ENCODE results near the gene PRR19.
A peak's percentile ranks its signal among the peaks of the same experiment; 100 is the strongest.

PRR19 gene

DNA sequence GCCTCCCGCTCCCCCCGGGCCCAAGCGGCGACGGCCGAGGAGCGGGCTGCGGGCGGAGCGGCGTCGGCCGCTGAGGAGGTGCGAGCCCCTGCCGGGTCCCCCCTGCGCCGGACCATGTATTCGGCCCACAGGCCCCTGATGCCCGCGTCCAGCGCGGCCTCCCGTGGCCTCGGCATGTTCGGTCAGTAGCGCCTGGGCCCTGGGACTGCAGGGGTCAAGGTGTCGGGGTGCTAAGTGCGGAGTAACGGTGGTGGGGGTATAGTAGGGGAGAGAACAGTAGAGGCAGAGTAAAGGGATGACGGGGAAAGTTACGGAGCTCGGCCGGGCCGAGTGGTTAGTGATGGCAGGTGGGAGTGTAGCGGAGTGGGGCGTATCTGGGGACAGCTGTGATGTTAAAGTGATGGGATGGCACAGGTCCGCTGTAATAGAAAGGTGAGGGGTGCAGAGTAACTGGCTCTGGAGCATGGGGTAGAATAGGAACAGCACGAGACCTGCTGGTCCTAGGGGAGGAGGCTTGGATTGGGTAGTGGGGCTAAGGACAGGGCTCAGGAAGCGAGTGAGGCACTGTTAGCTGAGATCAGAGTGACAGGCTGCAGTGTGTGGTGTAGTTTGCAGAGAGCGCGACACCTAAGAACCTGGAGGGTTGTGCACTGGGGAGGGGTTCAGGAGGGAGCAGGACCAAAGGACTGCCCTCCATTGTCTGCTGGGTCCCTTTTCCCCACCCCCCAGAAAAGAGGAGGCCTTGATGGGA lies 17.2 kb upstream of the PRR19 start:
- no peak for DNase-seq

DNA sequence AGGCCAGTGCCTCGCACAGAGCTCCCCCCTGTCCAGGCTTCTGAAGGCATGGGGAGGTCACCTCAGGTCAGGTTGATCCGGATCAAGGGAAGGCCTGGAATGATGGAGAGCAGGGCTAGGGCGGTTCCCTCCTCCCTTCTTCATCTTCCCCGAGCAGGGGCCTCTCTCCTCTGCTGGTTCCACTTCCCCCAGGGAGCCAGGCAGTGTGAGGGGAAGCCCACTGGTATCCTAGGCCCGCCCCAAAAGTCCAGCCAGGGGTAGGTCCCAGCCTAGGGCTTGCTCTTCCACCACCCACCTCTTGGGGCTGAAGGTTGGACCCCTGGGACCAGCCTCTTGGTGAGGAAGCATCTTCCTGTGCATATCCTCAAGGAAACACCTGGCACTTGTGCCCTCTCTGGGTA lies 16.4 kb upstream of the PRR19 start:
- DNase-seq: no peak

GRCh38 chr19:42285988-42286348 lies 16.0 kb upstream of the PRR19 start:
- DNase-seq: no peak

DNA sequence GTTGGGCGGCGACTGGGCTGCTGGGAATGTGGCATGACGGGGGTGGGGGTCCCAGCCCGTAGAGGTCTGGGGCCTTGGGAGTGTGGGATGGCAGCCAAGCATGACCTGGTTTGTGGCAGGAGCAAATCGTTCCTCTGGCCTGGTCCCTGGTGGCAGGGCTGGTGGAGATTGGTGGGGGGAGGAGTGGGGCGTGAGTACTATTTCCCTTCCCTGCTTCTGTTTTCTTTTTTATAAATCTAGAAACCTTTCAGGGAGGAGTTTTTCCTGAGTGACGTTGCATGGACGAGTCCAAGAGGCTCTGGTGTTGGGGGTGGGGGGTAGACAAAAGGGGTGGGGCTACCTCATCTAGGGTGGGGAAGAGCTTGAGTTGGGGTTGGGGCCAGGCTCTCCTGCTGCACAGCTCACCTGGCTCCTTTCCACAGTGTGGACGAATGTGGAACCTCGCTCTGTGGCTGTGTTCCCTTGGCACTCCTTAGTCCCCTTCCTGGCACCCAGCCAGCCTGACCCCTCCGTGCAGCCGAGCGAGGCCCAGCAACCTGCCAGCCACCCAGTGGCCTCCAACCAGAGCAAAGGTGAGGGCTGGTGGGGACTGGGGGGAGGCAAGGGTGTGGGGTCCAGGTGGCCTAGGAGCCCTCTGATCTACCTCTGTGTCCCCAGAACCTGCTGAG lies 15.4 kb upstream of the PRR19 start:
- DNase-seq: no peak

GRCh38 chr19:42287017-42287826 lies 14.7 kb upstream of the PRR19 start:
- no peak for DNase-seq

DNA sequence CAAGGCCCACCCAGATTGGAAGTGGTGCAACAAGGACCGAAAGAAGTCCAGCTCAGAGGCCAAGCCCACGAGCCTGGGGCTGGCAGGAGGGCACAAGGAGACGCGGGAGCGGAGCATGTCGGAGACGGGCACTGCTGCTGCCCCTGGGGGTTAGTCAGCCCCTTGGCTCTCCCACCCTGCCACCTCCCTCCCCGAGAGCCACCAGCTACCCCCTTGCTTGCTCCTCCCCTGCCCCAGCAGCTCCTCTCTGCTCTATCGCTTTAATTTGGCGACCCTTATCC lies 14.2 kb upstream of the PRR19 start:
- DNase-seq: no peak

- no peak for DNase-seq
Measured at GRCh38 chr19:42288387-42288786, 13.5 kb upstream of the PRR19 start.

DNA sequence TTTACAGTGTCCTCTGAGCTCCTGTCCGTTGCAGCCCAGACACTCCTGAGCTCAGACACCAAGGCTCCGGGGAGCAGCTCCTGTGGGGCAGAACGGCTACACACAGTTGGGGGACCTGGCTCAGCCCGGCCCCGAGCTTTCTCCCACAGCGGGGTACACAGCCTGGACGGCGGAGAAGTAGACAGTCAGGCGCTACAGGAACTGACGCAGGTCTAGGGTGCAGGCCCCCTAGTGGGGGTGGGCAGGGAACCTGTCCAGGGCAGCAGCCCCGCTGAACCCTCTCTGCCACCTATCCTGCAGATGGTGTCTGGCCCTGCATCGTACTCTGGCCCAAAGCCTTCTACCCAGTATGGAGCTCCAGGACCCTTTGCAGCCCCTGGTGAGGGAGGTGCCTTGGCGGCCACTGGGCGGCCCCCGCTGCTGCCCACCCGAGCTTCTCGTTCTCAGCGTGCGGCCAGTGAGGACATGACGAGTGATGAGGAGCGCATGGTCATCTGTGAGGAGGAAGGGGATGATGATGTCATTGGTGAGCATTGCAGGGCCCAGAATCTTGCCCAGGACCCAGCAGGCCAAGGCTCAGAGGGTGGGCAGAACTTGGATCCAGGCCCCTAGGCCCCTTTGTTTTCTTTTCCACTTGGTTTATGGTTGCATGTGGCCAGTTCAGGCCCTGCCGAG lies 12.9 kb upstream of the PRR19 start:
- DNase-seq: no peak

DNA sequence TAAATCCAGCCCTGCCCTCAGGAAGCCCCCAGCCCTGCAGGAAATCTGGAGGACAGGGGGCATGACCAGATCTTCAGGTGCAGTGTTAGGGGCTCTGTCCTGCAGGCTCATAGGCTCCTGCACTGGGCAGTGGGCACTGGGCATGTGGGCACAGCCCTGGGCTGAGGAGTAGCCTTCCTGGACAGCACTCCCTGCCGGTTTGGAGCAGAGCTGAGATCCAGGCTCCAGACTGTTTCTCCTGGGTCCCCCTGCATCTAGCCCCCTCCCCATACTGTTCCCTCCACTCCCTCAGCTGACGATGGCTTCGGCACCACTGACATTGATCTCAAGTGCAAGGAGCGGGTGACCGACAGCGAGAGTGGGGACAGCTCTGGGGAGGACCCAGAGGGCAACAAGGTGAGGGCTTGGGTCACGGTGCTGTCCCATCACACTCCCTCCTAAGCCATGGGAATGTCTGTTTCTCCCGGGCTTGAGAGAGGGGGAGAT lies 12.3 kb upstream of the PRR19 start:
- DNase-seq: no peak

- DNase-seq: no peak
Measured at GRCh38 chr19:42290136-42290522, 11.8 kb upstream of the PRR19 start.

- no peak for DNase-seq
Measured at GRCh38 chr19:42290523-42291434, 11.2 kb upstream of the PRR19 start.

GRCh38 chr19:42291435-42291810 lies 10.5 kb upstream of the PRR19 start:
- no peak for DNase-seq

- DNase-seq: no peak
Measured at GRCh38 chr19:42292042-42292960, 9.6 kb upstream of the PRR19 start.

- DNase-seq: no peak
Measured at GRCh38 chr19:42292963-42293362, 9.0 kb upstream of the PRR19 start.

GRCh38 chr19:42293540-42293939 lies 8.4 kb upstream of the PRR19 start:
- DNase-seq: no peak

GRCh38 chr19:42293948-42294347 lies 8.0 kb upstream of the PRR19 start:
- no peak for DNase-seq

DNA sequence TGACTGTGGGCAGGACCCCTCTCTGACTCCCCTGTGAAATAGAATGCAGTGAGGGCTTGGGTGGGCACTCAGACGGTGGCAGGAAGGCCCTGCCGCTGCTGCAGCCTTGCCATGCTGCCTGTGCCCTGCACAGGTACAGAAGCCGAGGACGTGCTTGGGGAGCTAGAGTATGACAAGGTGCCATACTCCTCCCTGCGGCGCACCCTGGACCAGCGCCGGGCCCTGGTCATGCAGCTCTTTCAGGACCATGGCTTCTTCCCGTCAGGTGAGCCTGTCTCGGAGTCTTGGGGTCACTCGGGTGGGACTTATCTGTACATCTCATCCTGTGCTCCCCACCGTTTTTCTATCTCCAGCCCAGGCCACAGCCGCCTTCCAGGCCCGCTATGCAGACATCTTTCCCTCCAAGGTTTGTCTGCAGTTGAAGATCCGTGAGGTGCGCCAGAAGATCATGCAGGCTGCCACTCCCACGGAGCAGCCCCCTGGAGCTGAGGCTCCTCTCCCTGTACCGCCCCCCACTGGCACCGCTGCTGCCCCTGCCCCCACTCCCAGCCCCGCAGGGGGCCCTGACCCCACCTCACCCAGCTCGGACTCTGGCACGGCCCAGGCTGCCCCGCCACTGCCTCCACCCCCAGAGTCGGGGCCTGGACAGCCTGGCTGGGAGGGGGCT lies 7.3 kb upstream of the PRR19 start:
- no peak for DNase-seq

DNA sequence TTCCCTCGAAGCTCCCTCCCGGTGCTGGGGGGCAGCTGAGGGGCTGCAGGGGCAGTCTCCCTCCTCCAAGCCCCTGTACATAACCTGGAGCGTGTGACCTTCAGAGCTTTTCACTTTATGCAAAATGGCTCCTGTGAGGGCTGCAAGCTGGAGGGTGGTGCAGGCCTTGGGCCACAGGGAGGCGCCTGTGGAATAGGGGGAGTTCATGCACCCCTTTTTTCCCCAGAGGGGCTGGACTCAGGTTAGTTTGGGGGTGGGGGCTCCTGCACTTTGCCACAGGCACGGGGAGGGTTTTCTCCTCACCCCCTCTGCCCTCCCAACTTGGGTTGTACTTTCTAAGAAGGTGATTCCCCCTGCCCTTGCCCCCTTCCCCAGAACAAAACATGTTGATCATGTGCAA lies 6.6 kb upstream of the PRR19 start:
- no peak for DNase-seq

- DNase-seq: peak; percentile 60
Measured at GRCh38 chr19:42295831-42296525, 6.0 kb upstream of the PRR19 start.

- DNase-seq: no peak
Measured at GRCh38 chr19:42297039-42297438, 4.9 kb upstream of the PRR19 start.

Measured in NCI-H2029 (cell line).